HG03520 (cell line): ENCODE data around the gene PRRT4.

ENCODE experiments used
- ATAC-seq: cut with Tn5 transposase; IDR thresholded peaks from one replicate; pipeline ENCODE4 v1.9.1; 2021; ENCODE audit warnings: mild to moderate bottlenecking, moderate library complexity; ENCODE audit not compliant: unreplicated experiment

PRRT4 gene

GRCh38 chr7:128396357-128396756 is 34.9 kb upstream of the PRRT4 start:
- no peak for ATAC-seq

- ATAC-seq: no peak
These were observed 34.3 kb upstream of the PRRT4 start for GRCh38 chr7:128395748-128396147.

- no peak for ATAC-seq
These were observed 33.5 kb upstream of the PRRT4 start for GRCh38 chr7:128394904-128395496.

DNA sequence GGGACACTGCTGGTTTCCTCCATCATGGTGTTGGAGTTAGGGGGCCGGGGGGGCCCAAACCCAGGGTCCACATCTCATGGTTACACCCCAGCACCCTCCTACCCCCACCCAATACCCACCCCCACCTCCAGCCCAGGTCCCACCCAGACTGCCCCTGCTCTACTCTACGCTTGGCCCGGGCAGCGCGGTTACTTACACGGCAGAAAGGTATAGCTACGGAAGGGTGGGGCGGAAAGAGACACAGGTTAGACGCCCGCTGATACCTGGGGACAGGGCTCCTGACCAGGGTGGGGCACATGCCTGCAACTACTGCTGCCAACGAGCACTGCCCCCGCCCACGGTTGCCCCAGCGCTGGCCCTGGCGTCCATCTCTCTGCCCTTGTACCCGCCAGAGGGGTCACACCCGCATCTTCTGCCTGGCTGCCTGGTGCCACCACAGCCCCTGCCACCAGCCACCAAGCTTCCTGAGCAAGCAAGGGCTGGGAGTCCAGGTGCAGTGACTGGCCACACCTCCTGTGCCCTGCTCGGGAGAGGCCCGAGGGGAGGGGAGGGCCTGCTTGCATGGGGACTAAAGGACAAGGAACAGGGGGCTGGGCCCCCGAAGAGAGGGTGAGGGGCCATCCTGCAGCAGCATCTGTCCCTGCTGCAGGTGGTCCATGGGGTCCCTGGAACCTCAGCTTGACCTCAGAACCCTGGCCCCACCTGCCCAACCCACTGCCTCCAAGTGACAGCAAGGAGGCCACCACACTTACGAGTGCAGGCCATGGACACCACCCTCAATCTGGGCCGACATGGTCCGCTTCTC is 32.2 kb upstream of the PRRT4 start:
- no peak for ATAC-seq

- no peak for ATAC-seq
These were observed 31.2 kb upstream of the PRRT4 start for GRCh38 chr7:128392446-128393327.

GRCh38 chr7:128391805-128392204 is 30.3 kb upstream of the PRRT4 start:
- ATAC-seq: no peak

DNA sequence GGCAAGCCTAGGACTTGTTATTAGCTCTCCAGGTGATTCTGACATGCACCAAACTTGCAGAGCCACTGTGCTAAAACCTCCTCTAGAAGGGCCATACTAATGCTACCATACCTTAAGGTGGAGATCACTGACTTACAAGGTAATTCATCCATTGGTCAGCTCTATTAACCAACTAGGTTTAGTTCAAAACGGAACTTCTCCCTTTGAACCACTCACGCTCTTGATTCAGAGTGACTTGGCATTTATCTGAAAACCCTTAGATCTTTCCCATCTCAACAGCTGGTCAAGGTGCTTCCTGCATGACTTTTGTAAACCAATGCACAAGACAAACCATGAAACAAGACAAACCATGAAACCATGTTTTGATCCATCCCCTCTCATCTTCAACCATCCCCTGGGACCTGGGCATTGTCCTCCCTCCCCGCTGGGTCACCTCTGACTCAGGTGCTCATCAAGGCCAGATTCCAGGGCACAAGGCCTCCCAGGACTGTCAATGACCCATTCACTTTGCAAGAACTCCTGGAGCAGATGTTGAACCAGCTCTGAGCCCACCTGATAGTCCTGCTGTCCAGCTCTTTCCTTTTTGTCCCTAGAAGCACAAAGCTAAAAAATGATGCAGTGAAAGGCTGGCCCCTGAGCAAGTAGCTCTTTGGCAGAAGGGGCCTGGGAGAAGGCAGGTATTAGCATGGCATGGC is 29.5 kb upstream of the PRRT4 start:
- no peak for ATAC-seq

DNA sequence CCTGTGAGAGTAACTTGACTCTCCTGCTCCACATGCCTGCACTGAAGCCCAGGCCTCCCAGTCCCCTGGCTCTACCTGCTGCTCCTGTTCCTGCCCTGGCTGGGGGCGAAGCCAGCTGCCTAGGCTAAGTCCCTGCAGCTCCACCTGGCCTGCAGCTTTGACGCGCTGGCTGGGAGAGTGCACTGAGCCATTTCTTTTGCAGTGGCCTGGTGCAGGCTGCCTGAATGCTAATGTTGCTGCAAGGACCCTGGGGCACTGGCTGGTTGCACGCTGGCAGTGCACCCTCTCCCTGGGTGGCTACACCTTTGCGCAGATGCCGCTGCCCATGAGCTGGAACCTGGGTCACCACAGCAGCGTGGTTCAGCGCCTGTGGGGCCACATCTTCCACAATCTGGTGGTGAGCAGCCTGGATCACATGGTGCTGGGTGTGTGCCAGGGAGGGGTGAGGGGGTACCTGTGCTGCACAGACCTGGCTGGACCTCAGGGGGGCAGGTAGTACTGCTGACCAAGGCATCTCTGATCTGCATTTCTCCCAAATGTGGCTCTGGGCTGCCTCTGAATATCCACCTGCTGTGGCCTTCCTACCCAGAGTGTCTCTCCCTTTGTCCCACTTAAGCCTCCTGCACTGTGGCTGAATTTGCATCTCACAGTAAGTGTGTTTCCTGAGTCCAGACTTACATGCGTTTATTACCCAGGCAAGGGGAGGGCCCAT is 28.3 kb upstream of the PRRT4 start:
- no peak for ATAC-seq

DNA sequence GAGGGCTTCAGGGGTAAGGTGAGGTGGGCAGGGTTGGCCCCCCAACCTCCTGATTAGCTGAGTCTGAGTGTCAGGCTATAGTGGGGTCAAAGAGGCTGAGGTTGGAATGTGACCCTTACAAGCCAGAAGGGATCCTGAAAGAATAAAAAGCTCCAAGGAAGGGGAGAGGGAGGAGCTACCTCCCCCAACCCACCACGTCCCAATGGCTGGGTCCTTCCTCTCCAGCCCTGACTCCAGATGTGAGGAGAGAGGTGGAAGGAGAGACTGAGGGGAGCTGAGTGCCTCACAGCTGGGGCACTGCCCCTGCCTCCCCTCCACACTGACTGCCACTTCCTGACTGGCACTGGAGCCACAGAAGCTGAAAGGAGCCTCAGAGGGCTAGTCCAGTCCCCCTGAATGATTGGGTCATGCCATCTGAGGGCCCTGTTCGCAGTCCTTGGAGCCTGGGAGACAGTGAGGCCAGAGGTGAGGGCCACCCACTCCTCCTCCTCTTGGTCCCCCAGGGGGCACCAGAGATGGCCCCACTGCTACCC is 27.7 kb upstream of the PRRT4 start:
- no peak for ATAC-seq

GRCh38 chr7:128388145-128388485 is 26.6 kb upstream of the PRRT4 start:
- no peak for ATAC-seq

DNA sequence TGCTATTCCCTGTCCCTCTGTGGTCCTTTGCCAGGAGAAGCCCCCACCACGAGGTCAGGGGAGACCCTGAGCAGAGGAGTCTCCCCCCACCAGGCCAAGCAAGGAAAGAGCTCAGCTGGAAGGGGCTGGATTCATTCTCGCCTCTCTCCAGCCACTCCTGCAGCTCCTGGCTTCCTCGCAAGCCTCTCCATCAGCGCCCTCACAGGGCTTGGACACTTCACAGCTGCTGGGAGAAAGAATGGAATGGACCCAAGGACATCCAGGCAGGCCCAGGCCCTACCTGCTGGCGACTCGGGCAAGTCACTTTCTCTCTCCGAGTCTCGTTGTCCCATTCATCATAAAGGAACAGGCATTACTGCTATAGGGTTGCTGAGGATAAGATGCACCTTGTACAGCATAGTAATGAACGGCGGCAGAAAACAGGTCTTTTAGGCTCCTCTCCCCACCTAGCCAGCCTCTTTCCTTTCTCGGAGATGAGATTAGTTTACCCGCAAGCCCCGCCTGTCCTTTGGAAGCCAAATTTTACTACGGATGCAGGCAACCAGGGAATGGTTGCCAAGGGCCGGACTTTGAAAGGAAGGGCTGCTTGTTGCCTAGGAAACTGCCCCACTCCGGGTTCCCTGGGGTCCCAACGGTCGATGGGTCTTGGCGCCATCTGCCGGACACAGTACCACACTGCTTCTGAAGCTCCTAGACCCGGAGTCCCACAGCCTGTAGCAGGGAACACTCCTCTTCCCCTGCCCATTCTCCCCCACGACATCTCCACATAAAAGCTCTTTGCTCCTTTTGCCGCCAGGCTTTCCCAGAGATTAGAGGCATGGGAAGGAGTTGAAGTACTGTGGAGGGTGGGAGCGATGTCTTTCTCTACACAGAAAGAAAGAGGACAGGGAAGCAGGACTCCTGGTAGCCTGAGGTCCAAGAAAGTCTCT is 26.0 kb upstream of the PRRT4 start:
- peak; percentile 70 for ATAC-seq

DNA sequence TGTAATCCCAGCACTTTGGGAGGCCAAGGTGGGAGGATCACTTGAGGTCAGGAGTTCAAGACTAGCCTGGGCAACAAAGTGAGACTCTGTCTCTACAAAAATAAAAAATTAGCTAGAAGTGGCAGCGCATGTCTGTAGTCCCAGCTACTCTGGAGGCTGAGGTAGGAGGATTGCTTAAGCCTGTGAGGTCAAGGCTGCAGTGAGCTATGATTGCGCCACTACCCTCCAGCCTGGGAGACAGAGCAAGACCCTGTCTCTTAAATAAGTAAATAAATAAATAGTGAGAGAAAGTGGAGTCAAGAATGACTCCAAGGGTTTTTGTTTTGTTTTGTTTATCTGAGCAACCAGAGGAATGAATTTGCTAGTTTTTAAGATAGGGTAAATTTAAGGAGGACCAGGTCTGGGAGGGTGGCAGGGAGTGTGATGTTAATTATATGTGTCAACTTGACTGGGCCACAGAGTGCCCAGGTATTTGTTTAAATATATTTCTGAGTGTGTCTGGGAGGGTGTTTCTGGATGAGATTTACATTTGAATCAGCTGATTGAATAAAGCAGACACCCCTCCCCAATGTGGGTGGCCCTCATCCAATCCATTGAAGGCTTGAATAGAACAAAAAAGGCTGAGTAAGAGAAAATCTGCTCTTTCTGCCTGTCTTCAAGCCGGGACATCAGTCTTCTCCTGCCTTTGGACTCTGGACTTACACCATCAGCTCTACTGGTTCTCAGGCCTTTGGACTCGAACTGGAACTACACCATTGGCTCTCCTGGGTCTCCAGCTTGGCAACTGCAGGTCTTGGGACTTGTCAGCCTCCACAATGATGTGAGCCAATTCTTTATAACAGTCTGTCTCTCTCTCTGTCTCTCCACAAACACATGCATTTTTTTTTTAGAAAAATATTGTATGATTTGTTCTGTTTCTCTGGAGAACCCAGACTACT is 24.8 kb upstream of the PRRT4 start:
- ATAC-seq: no peak

- no peak for ATAC-seq
These were observed 23.2 kb upstream of the PRRT4 start for GRCh38 chr7:128384726-128385125.

- no peak for ATAC-seq
These were observed 22.3 kb upstream of the PRRT4 start for GRCh38 chr7:128383776-128384175.

DNA sequence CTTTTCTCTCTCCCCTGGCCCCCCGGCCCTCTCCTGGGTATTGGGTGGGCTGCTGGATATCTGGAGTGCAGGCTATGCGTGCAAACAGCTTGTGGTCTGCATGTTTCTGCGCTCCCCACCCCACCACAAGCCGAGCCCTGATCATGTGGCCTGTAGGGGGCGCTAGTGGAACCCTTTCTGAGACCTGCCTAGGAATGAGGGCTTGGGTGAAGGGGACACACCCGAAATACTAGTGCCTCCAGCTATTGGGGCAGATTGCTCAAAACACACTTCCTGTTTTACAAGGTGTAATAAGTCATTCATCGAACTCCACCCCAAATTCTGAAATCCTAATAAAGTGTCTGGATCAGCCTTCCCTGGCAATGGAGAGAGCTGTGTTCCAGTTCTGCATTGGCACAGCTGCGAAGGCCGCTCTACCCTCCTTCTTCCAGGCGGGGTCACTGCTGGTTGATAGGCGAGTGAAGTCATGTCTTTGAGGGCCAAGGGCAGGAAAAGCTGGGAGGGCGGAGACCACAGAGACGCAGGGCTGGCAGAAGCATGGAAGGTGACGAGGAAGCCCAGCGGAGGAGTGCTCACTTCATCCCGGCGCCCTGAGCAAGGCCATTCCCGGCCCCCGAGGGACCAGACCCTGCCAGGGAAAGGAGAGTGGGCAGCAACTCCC is 19.8 kb upstream of the PRRT4 start:
- no peak for ATAC-seq

- ATAC-seq: no peak
These were observed 19.1 kb upstream of the PRRT4 start for GRCh38 chr7:128380483-128381106.

DNA sequence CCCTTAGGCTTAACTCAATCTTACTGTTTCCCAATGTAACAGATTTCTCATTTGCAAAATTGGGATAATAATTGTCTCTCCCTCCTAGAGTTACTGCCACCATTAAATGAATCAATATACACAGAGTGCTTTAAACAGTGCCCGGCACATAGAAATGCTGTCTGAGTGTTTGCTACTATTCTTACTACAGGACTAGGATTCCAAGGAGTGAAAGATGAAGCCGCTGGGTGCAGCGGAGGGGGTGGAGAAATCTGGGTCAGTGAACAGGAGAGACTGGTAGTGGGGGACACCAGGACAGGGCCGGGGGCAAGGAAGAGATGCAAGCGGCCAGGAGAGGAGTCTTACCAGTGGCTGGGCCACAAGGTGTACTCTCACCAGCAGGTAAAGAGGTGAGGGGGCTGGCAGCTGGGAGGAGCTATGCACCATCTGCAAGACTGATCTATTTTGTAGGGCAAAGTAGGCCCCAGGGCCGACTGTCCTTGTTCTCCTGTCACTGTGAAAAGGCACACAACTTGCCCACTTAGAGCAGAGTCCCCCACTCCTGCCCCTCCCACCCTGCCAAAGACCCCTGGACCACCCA is 18.5 kb upstream of the PRRT4 start:
- ATAC-seq: no peak
